Renal cortical epithelial cell (primary cell): ENCODE results near the gene MCHR1. TPM values are rescaled to one million over a fixed set of nuclear protein-coding genes. Genes with fewer than 3 reads are reported as not detected.
"Not testable (repeated sequence)": the region's sequence is repeated elsewhere in the genome, so short reads cannot be mapped to it uniquely, and the experiment has no call there.

Experiments
- DNase-seq: peaks from one replicate; pipeline ENCODE4 v3.0.0-alpha.2; 2011; ENCODE audit warnings: low read depth
- total RNA-seq: library from RNA; depleted of rRNA; stranded (reverse); fragments of >200 nt; gene quantifications from 2 replicates; pipeline ENCODE4 v1.2.3, GENCODE V29; 2014

The MCHR1 gene
- 0.50 and 2.4 TPM in 2 replicates for total RNA-seq

- no peak for DNase-seq
Measured at GRCh38 chr22:40679249-40679963, at the start of gene MCHR1. MCHR1 (plus strand) TSS chr22:40679484; CDS start chr22:40679653, 169 bp downstream.

- DNase-seq: peak; percentile 79
Measured at GRCh38 chr22:40631925-40632324, 47.4 kb upstream of the MCHR1 start.

GRCh38 chr22:40633036-40633435 is 46.2 kb upstream of the MCHR1 start:
- no peak for DNase-seq

- DNase-seq: no peak
Measured at GRCh38 chr22:40634119-40634903, 45.0 kb upstream of the MCHR1 start.

- no peak for DNase-seq
Measured at GRCh38 chr22:40635043-40635939, 44.0 kb upstream of the MCHR1 start.

- DNase-seq: no peak
Measured at GRCh38 chr22:40635940-40636379, 43.3 kb upstream of the MCHR1 start.

GRCh38 chr22:40636380-40637182 is 42.7 kb upstream of the MCHR1 start, which contains the start of gene MRTFA:
MRTFA (minus strand) TSS chr22:40636719.
- peak; percentile 98 for DNase-seq

- DNase-seq: no peak
Measured at GRCh38 chr22:40637183-40638150, 41.8 kb upstream of the MCHR1 start.

- no peak for DNase-seq
Measured at GRCh38 chr22:40638261-40638660, 41.0 kb upstream of the MCHR1 start.

GRCh38 chr22:40641269-40641668 is 38.0 kb upstream of the MCHR1 start:
- no peak for DNase-seq

GRCh38 chr22:40642316-40642715 is 37.0 kb upstream of the MCHR1 start:
- no peak for DNase-seq

- DNase-seq: no peak
Measured at GRCh38 chr22:40645579-40646197, 33.6 kb upstream of the MCHR1 start.

GRCh38 chr22:40648386-40648785 is 30.9 kb upstream of the MCHR1 start:
- DNase-seq: no peak

- DNase-seq: no peak
Measured at GRCh38 chr22:40651057-40651456, 28.2 kb upstream of the MCHR1 start.

GRCh38 chr22:40651563-40652501 is 27.5 kb upstream of the MCHR1 start:
- peak; percentile 98 for DNase-seq

- no peak for DNase-seq
Measured at GRCh38 chr22:40653361-40653760, 25.9 kb upstream of the MCHR1 start.

- peak; percentile 70 for DNase-seq
Measured at GRCh38 chr22:40654522-40655167, 24.6 kb upstream of the MCHR1 start.

- DNase-seq: not testable (repeated sequence)
Measured at GRCh38 chr22:40655941-40656340, 23.3 kb upstream of the MCHR1 start.
